Renal pelvis (tissue), 4 donors: ENCODE measurements around the gene SPN. TPM values are rescaled to one million over a fixed set of nuclear protein-coding genes. Genes with fewer than 3 reads are reported as not detected.
"Not testable (repeated sequence)": the region's sequence is repeated elsewhere in the genome, so short reads cannot be mapped to it uniquely, and the experiment has no call there.

Source experiments
- DNase-seq: peaks from one replicate; pipeline ENCODE4 v3.0.0-alpha.2; 2013
- polyA plus RNA-seq, 3 donors: library from polyadenylated mRNA; unstranded; fragments of 120-200 nt; gene quantifications; one replicate each; pipeline ENCODE4 v1.2.1, GENCODE V29; 2013; ENCODE audit not compliant: insufficient read length in 3 of 3

Gene SPN
- polyA plus RNA-seq, 3 donors = 2.7 to 2.8 (median 2.8) TPM

- no peak for DNase-seq
Observed at GRCh38 chr16:29699324-29700219, 36.5 kb downstream of the SPN start.

- peak; percentile 63 for DNase-seq
Observed at GRCh38 chr16:29700253-29700987, 37.4 kb downstream of the SPN start.

GRCh38 chr16:29701214-29701555 is 38.1 kb downstream of the SPN start:
- DNase-seq = no peak

- no peak for DNase-seq
Observed at GRCh38 chr16:29702269-29702668, 39.2 kb downstream of the SPN start.

GRCh38 chr16:29705030-29705429 is 42.0 kb downstream of the SPN start:
- DNase-seq = no peak

GRCh38 chr16:29707160-29707559 is 44.1 kb downstream of the SPN start:
- not testable (repeated sequence) for DNase-seq

GRCh38 chr16:29708917-29709600 is 46.0 kb downstream of the SPN start:
- no peak for DNase-seq

- not testable (repeated sequence) for DNase-seq
Observed at GRCh38 chr16:29709657-29710056, 46.6 kb downstream of the SPN start.

GRCh38 chr16:29710227-29711219 is 47.5 kb downstream of the SPN start:
- DNase-seq = peak; percentile 64

- DNase-seq = no peak
Observed at GRCh38 chr16:29712809-29713208, 49.8 kb downstream of the SPN start.

GRCh38 chr16:29714396-29714795 is 51.3 kb downstream of the SPN start:
- DNase-seq = no peak

- no peak for DNase-seq
Observed at GRCh38 chr16:29714972-29715371, 51.9 kb downstream of the SPN start.

- no peak for DNase-seq
Observed at GRCh38 chr16:29717113-29717512, 54.1 kb downstream of the SPN start.

GRCh38 chr16:29719063-29719462 is 56.0 kb downstream of the SPN start:
- no peak for DNase-seq

Other genes starting within 250 kb of the SPN start
- 1 to 10 TPM; 2.7 to 7.1 (median 4.9) TPM for gene BOLA2, start 208.9 kb upstream of the SPN start, polyA plus RNA-seq
- 10 to 100 TPM in 2 of 3 donors, 1 to 10 TPM in 1; 9.6 to 18.0 (median 10.4) TPM for gene SLX1B, start 208.7 kb upstream of the SPN start, polyA plus RNA-seq
- gene SULT1A4, start 203.3 kb upstream of the SPN start, polyA plus RNA-seq = 10 to 100 TPM in 2 of 3 donors, 1 to 10 TPM in 1; 9.3 to 27.2 (median 21.0) TPM
- gene NPIPB12, start 156.8 kb upstream of the SPN start, polyA plus RNA-seq = 100 to 1,000 TPM in 1 of 3 donors, 10 to 100 TPM in 2; 27.8 to 144 (median 95.3) TPM
- 100 to 1,000 TPM; 171 to 206 (median 173) TPM for gene QPRT, start 15.9 kb downstream of the SPN start, polyA plus RNA-seq
- under 1 TPM; 0.12 to 0.34 (median 0.17) TPM for gene C16orf54, start 82.7 kb downstream of the SPN start, polyA plus RNA-seq
- under 1 TPM in 2 of 3 donors, not detected in 1; 0.03 to 0.05 TPM for gene ZG16, start 115.0 kb downstream of the SPN start, polyA plus RNA-seq
- gene KIF22, start 127.5 kb downstream of the SPN start, polyA plus RNA-seq = 10 to 100 TPM; 68.2 to 81.8 (median 77.3) TPM
- 100 to 1,000 TPM; 330 to 392 (median 348) TPM for gene MAZ, start 143.3 kb downstream of the SPN start, polyA plus RNA-seq
- gene PRRT2, start 148.9 kb downstream of the SPN start, polyA plus RNA-seq = 10 to 100 TPM; 15.4 to 22.5 (median 21.6) TPM
- gene PAGR1, start 152.9 kb downstream of the SPN start, polyA plus RNA-seq = 10 to 100 TPM; 40.2 to 44.1 (median 43.6) TPM
- 10 to 100 TPM; 16.1 to 24.7 (median 24.2) TPM for gene MVP, start 157.2 kb downstream of the SPN start, polyA plus RNA-seq
- 100 to 1,000 TPM; 111 to 120 (median 117) TPM for gene CDIPT, start 200.0 kb downstream of the SPN start, polyA plus RNA-seq
- 10 to 100 TPM; 10.1 to 13.6 (median 11.7) TPM for gene SEZ6L2, start 236.3 kb downstream of the SPN start, polyA plus RNA-seq
- 1 to 10 TPM in 2 of 3 donors, under 1 TPM in 1; 0.95 to 1.4 (median 1.0) TPM for gene ASPHD1, start 237.2 kb downstream of the SPN start, polyA plus RNA-seq